HG03280 (cell line): ENCODE results near the gene ASH1L.
"Not testable (repeated sequence)": the region's sequence is repeated elsewhere in the genome, so short reads cannot be mapped to it uniquely, and the experiment has no call there.

Experiments used
- ATAC-seq: cut with Tn5 transposase; IDR thresholded peaks from one replicate; pipeline ENCODE4 v1.9.1; 2021; ENCODE audit warnings: mild to moderate bottlenecking, moderate library complexity; ENCODE audit not compliant: unreplicated experiment

The ASH1L gene, protein sequence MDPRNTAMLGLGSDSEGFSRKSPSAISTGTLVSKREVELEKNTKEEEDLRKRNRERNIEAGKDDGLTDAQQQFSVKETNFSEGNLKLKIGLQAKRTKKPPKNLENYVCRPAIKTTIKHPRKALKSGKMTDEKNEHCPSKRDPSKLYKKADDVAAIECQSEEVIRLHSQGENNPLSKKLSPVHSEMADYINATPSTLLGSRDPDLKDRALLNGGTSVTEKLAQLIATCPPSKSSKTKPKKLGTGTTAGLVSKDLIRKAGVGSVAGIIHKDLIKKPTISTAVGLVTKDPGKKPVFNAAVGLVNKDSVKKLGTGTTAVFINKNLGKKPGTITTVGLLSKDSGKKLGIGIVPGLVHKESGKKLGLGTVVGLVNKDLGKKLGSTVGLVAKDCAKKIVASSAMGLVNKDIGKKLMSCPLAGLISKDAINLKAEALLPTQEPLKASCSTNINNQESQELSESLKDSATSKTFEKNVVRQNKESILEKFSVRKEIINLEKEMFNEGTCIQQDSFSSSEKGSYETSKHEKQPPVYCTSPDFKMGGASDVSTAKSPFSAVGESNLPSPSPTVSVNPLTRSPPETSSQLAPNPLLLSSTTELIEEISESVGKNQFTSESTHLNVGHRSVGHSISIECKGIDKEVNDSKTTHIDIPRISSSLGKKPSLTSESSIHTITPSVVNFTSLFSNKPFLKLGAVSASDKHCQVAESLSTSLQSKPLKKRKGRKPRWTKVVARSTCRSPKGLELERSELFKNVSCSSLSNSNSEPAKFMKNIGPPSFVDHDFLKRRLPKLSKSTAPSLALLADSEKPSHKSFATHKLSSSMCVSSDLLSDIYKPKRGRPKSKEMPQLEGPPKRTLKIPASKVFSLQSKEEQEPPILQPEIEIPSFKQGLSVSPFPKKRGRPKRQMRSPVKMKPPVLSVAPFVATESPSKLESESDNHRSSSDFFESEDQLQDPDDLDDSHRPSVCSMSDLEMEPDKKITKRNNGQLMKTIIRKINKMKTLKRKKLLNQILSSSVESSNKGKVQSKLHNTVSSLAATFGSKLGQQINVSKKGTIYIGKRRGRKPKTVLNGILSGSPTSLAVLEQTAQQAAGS (N-terminal part only)

DNA sequence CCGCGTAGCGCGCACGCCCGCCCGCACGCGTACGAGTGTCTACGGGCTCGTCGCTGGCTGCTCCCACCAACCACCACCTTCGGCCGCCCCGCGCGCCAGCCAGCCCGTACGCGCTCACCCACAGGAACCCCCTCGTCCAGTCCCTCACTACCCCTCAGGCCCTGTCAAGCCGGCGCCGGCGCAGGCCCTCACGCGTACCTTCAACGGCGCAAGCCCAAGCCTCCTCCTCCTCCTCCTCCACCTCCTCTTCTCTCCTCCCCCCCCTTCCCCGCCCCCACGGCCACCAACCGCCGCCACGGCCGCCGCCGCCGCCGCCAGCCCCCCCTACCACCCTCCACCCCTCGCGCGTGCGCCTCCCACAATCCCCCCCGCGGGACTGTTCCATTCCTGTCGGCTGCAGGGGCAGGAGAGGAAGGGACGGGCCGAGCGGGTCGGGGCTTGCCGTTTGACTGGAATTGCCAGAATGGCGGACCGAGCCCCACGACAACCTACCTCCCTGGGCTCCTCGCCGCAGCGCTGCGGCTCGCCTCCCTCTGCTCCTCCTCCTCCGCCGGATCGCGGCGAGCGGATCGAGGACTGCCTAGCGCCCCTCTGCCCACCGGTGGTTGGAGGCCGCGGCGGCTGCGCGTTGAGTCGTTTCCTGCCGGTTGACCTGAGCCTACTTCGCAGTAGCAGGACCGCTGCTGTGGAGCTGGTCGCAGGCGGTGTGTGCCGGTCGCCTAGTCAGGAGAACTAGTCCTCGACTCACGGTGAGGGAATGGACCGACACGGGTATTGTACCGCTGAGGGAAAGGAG lies at the start of gene ASH1L:
Gene ASH1L, minus strand, starts transcription at position 223 of the 796 bp plus-strand sequence. CDS start 41,284 bp downstream, outside the sequence.
- peak; percentile 71 for ATAC-seq

DNA sequence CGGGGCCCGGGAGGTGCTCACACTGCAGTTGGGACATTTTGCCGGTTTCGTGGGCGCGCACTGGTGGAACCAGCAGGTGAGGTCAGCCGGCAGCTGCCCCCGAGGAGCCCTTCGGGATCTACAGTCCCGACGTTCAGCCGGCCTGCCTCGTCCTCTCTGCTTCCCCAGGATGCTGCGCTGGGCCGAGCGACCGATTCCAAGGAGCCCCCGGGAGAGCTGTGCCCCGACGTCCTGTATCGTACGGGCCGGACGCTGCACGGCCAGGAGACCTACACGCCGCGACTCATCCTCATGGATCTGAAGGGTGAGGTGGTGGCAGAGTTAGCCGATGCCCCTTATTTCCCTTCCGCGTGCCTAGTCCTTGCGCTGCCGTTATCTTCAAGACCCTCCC lies 47.6 kb upstream of the ASH1L start:
- ATAC-seq: not testable (repeated sequence)

DNA sequence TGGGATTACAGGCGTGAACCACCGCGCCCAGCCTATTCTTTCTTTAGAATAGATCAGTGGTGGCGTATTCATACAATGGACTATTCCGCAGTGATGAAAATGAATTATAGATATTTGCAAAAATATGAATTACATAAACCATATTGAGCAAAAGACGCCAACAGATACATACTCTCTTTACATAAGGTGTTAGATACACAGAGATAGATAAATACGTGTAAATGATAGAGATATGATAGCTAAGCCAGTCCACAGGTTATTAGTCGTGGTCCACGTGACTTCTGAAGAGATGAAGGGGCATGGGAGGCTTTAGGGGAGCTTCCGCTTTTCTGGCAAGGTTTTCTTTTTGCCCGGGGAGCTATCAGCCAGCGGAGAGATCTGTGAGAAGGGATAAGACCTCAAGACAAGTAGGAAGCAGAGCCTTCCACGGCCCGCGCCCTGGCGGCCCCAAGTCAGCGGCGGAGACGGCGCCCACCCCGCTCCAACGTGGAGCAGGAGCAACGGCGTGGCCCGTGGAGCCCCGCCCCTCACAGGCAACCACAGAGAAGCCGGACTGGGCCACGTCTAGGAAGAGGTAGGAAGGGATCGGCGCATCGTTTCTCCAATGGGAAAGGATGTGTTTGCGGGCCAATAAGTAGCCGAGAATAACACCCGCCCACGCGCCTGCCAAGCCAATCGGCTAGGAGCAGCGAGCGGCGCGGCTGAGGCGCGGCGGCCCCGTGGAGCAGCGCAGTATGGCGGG lies 47.1 kb upstream of the ASH1L start, which contains the start of gene MSTO1:
Gene MSTO1, plus strand, starts transcription at position 704 of the 742 bp plus-strand sequence. Its CDS starts 31 bp downstream, at position 735.
- peak; percentile 95 for ATAC-seq

DNA sequence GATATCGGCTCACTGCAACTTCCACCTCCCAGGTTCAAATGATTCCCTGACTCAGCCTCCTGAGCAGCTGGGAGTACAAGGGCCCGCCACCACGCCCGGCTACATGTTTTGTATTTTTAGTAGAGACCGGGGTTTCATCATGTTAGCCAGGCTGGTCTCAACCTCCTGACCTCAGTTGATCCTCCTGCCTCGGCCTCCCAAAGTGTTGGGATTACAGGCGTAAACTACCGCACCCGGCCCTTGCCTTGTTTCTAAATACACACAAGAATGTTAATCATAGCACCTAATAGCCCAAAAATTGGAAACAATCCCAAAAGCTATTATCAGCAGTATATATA lies 46.3 kb upstream of the ASH1L start:
- ATAC-seq: no peak

DNA sequence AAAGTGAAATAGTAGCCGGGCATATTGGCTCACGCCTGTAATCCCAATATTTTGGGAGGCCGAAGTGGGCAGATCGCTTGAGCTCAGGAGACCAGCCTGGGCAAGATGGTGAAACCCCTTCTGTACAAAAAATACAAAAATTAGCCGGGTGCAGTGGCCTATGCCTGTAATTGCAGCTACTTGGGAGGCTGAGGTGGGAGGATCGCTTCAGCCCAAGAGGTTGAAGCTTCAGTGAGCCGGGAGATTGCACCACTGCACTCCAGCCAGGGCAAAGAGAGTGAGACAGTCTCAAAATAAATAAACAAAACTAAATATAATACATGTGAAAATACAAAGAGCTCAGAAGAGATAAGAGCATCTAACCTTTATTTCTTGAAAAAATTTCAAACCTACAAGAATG lies 45.1 kb upstream of the ASH1L start:
- no peak for ATAC-seq

GRCh38 chr1:155599828-155600572 lies 37.4 kb upstream of the ASH1L start:
- ATAC-seq: not testable (repeated sequence)

DNA sequence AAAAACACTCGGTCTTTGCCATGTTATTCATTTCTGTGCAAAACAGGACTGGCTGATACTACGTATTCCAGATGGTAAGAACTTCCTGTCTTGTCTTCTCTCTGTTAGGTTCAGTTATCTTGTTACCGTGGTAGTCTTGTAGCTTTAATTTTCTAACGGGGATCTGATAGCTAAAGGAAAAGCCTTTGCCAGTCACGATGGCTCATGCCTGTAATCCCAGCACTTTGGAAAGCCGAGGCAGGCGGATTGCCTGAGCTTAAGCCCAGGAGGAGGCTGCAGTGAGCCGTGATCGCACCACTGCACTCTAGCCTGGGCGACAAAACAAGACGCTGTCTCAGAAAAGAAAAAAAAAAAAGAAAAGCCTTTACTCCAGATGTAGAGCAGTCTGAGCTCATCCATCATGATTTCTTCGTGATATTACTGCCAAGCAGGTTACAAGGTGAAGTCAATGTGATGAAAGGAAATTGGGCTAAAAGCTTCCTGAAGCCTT lies 36.3 kb upstream of the ASH1L start:
- ATAC-seq: no peak

DNA sequence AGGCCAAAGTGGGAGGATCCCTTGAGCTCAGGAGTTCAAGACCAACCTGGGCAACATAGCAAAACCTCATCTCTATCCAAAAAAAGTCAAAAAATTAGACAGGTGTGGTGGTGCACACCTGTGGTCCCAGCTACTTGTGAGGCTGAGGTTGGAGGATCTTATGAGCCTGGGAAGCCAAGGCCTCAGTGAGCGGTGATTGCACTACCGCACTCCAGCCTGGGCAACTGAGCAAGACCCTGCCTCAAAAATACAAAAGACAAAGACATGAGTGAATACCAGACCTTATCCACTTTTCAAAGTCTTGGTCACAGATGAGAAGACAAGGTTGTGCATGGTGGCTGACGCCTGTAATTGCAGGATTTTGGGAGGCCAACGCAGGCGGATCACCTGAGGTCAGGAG lies 34.3 kb upstream of the ASH1L start:
- ATAC-seq: no peak

DNA sequence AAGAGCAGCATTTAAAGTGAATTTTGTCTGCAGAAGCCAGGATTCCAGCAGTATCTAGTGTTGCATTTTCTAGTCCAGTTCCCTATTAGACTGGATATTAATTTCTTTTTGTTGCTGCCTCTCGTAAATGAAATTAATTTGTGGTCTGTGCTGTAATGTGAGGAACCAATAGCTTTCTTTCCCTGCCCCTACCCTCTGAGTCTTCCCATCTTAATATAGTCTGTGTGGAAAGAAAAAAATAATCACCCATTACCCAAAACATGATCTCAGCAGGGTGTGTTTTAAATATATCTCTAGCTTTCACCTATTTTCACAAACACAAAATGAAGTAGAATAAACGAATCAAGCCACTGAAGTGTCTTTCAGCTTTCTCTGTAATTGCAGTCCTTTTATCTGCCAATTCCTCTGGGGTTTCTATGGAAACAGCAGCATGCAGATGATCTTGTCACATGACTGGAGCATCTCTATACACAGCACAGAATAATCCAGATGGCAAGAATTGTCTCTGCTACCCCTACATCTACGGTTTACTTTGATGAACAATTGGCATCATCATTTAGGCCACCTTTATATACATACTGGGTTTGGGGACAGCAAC lies 33.4 kb upstream of the ASH1L start:
- not testable (repeated sequence) for ATAC-seq

GRCh38 chr1:155591770-155592169 lies 29.2 kb upstream of the ASH1L start:
- ATAC-seq: no peak

- not testable (repeated sequence) for ATAC-seq
Measured at GRCh38 chr1:155590516-155591247, 28.1 kb upstream of the ASH1L start.

GRCh38 chr1:155589282-155589681 lies 26.7 kb upstream of the ASH1L start:
- not testable (repeated sequence) for ATAC-seq

DNA sequence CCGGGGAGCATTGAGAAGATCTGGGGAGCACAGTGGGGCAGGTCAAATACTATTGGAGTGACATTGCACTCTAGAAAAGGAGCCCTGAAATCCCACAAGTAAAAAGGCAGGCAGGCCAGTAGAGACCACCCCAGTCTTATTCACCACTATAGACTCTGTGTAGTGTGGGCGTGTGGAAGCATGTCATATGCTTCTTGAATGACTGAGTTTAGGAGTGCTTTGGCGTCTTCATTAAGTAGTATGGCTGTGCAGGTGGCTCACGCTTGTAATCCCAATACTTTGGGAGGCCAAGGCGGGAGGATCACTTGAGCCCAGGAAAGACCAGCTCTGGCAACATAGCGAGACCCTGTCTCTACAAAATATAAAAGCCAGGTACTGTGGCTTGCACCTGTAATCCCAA lies 21.2 kb upstream of the ASH1L start:
- ATAC-seq: not testable (repeated sequence)

DNA sequence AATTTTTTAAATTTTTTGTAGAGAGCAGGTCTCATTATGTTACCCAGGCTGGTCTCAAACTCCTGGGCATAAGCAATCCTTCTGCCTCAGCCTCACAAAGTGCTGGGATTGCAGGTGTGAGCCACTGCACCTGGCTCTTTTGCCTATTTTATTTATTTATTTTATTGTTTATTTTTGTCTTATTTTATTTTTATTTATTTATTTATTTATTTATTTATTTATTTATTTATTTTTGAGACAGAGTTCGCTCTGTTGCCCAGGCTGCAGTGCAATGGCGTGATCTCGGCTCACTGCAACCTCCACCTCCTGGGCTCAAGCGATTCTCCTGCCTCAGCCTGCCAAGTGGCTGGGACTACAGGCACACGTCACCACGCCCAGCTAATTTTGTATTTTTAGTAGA lies 13.0 kb upstream of the ASH1L start:
- ATAC-seq: not testable (repeated sequence)

- ATAC-seq: no peak
Measured at GRCh38 chr1:155574077-155574476, 11.5 kb upstream of the ASH1L start.

DNA sequence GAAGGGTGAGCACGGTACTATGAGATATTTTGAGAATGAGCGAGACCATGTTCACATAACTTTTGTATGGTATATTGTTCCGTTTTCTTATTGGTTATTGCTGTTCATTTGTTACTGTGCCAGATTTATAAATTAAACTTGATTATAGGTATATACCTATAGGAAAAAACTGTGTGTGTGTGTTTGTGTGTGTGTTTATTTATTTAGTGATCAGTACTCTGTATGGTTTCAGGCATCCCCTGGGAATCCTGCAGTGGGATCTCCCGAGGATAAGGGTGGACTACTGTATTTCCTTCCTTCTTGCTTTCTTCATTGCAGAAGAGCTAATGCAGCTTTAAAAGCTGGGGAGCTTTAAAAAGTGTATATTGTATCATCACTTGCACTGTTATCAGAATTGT lies 8.0 kb upstream of the ASH1L start:
- ATAC-seq: no peak

DNA sequence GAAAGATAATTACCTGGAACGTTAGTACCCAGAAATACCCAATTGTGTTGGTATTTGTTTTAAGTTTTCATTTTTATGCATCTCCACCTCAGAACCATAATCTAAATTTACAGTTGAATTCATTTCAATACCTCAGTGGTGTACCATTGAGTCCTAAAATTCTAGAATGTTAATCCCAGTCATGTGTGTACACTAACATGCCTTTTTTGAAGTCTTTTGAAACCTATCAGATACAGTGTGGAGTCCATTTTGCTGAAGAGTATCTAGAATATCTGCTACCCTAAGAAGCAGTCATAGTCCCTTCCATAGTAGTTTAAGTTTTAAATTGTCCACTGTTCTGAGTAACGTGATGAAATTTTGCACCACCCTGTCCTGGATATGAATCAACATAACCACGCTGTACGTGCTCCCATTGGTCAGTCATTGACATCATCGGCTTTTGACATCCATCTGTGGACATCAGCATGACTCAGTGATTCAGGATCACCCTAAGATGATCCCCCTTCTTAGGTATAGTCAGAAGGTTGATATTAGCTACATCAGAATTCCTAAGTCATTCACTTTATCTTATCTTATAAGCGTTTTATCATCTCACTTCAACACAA lies 7.5 kb upstream of the ASH1L start:
- no peak for ATAC-seq
